IMR-90 (cell line): ENCODE data around the gene OR11A1. TPM values are rescaled to one million over a fixed set of nuclear protein-coding genes. Genes with fewer than 3 reads are reported as not detected.

Source experiments
- ATAC-seq: fragments of 200-7000 bp; cut with Tn5 transposase; 2 replicates; pipeline ENCODE4 v1.9.1; 2020; ENCODE audit warnings: low read depth, mild to moderate bottlenecking, moderate library complexity
- BruUV-seq: library from RNA; stranded (reverse); fragments of 400-500 nt; replicated peaks from 2 replicates; lab custom pipeline; 2021; lab: Mats Ljungman, UMichigan
- CTCF ChIA-PET: fragments of 300-600 bp; formaldehyde crosslinking; extraction: SDS; loops from one replicate; lab custom pipeline; 2021; ENCODE audit warnings: antibody characterized with exemption; lab: Yijun Ruan, JAX
- POLR2A ChIA-PET: fragments of 300-600 bp; sonication (Branson Sonifier 250); formaldehyde crosslinking; loops from one replicate; lab custom pipeline; 2022; ENCODE audit warnings: antibody characterized with exemption; ENCODE audit not compliant: unreplicated experiment; lab: Charles Lee
- DNase-seq: peaks from one replicate; pipeline ENCODE4 v3.0.0; 2013
- H2AFZ ChIP-seq: replicated peaks from 2 replicates; pipeline ENCODE3; 2013; ENCODE audit warnings: low read length, mild to moderate bottlenecking; ENCODE audit not compliant: poor library complexity
- H2AK5ac ChIP-seq: 2 replicates; pipeline ENCODE4 v1.6.1; 2013; ENCODE audit warnings: low read depth, low read length, inconsistent platforms
- H2AK9ac ChIP-seq: replicated peaks from 2 replicates; pipeline ENCODE3; 2013; ENCODE audit warnings: mild to moderate bottlenecking, low read depth, low read length, moderate library complexity; ENCODE audit not compliant: poor library complexity
- H2BK120ac ChIP-seq: 2 replicates; pipeline ENCODE4 v1.6.1; 2013; ENCODE audit warnings: low read depth, low read length, inconsistent platforms
- H2BK15ac ChIP-seq: 3 replicates; pipeline ENCODE4 v1.6.1; 2013; ENCODE audit warnings: low read depth, low read length, inconsistent platforms
- H2BK20ac ChIP-seq: 2 replicates; pipeline ENCODE4 v1.6.1; 2013; ENCODE audit warnings: low read depth, mild to moderate bottlenecking, inconsistent platforms, low read length, moderate library complexity
- H2BK5ac ChIP-seq: 2 replicates; pipeline ENCODE4 v1.6.1; 2013; ENCODE audit warnings: mild to moderate bottlenecking, low read depth, low read length, inconsistent platforms; ENCODE audit not compliant: poor library complexity, severe bottlenecking
- H3K14ac ChIP-seq: replicated peaks from 2 replicates; pipeline ENCODE4 v1.6.1; 2013; ENCODE audit warnings: low read depth, low read length, inconsistent platforms
- H3K18ac ChIP-seq: 2 replicates; pipeline ENCODE4 v1.6.1; 2013; ENCODE audit warnings: low read depth, low read length, control low read depth
- H3K23ac ChIP-seq: 2 replicates; pipeline ENCODE4 v1.6.1; 2013; ENCODE audit warnings: low read depth, low read length, inconsistent platforms
- H3K27ac ChIP-seq: 2 replicates; pipeline ENCODE4 v1.5.1; 2013; ENCODE audit warnings: mild to moderate bottlenecking, control low read depth, low read length; ENCODE audit not compliant: insufficient read depth
- H3K27me3 ChIP-seq: 2 replicates; pipeline ENCODE4 v1.6.1; 2013; ENCODE audit warnings: low read length; ENCODE audit not compliant: control insufficient read depth, insufficient read depth
- H3K36me3 ChIP-seq: 2 replicates; pipeline ENCODE4 v1.6.1; 2013; ENCODE audit warnings: low read length, mixed read lengths; ENCODE audit not compliant: control insufficient read depth, insufficient read depth
- H3K4ac ChIP-seq: 2 replicates; pipeline ENCODE4 v1.6.1; 2013; ENCODE audit warnings: low read depth, low read length, inconsistent platforms
- H3K4me1 ChIP-seq: 2 replicates; pipeline ENCODE4 v1.6.1; 2013; ENCODE audit warnings: low read length, mixed read lengths; ENCODE audit not compliant: control insufficient read depth, insufficient read depth
- H3K4me2 ChIP-seq: 2 replicates; pipeline ENCODE4 v1.6.1; 2013; ENCODE audit warnings: low read depth, mild to moderate bottlenecking, control low read depth, low read length, moderate library complexity
- H3K4me3 ChIP-seq: 2 replicates; pipeline ENCODE4 v1.5.1; 2013; ENCODE audit warnings: low read depth, mild to moderate bottlenecking, control low read depth, low read length, moderate library complexity; ENCODE audit not compliant: insufficient read depth
- H3K56ac ChIP-seq: 2 replicates; pipeline ENCODE4 v1.6.1; 2013; ENCODE audit warnings: low read length, inconsistent platforms; ENCODE audit not compliant: insufficient read depth; ENCODE audit errors: extremely low read depth
- H3K79me1 ChIP-seq, 2 experiments: 2 replicates each; pipeline ENCODE4 v1.6.1; 2013; ENCODE audit warnings: low read length in 2 of 2, inconsistent platforms in 1 of 2, low read depth in 1 of 2
- H3K9ac ChIP-seq: 2 replicates; pipeline ENCODE4 v1.6.1; 2013; ENCODE audit warnings: low read depth, low read length, control low read depth
- H3K9me1 ChIP-seq: 2 replicates; pipeline ENCODE4 v1.6.1; 2013; ENCODE audit warnings: low read length, inconsistent platforms; ENCODE audit not compliant: insufficient read depth
- H3K9me3 ChIP-seq: 2 replicates; pipeline ENCODE4 v1.6.1; 2013; ENCODE audit warnings: low read length; ENCODE audit not compliant: control insufficient read depth, insufficient read depth
- H4K20me1 ChIP-seq: 2 replicates; pipeline ENCODE4 v1.6.1; 2013; ENCODE audit warnings: low read length, inconsistent platforms; ENCODE audit not compliant: insufficient read depth
- H4K5ac ChIP-seq: 2 replicates; pipeline ENCODE4 v1.6.1; 2013; ENCODE audit warnings: mild to moderate bottlenecking, low read depth, low read length, control low read depth
- H4K8ac ChIP-seq, 2 experiments: 2 replicates each; pipeline ENCODE4 v1.6.1; 2013; ENCODE audit warnings: low read depth in 2 of 2, low read length in 2 of 2, control low read depth in 1 of 2, inconsistent platforms in 1 of 2
- H4K91ac ChIP-seq: 2 replicates; pipeline ENCODE4 v1.6.1; 2013; ENCODE audit warnings: low read depth, low read length, inconsistent platforms; ENCODE audit not compliant: insufficient read depth
- FOS ChIP-seq: fragments of 150-350 bp; IDR thresholded peaks from 2 replicates; pipeline ENCODE4 v1.6.1; 2016; ENCODE audit warnings: low read depth, low read length
- RCOR1 ChIP-seq: IDR thresholded peaks from 2 replicates; pipeline ENCODE4 v1.6.1; 2012; ENCODE audit warnings: mild to moderate bottlenecking, low read length, improper control_type of control experiment; ENCODE audit not compliant: insufficient replicate concordance
- SMC3 ChIP-seq: fragments of 150-350 bp; IDR thresholded peaks from 2 replicates; pipeline ENCODE4 v1.6.1; 2016; ENCODE audit warnings: low read depth, mild to moderate bottlenecking, antibody characterized with exemption, low read length, moderate library complexity
- WGBS, 2 experiments: methylation state at CpG; one replicate each; pipeline versions ENCODE4 v1.1.5 to v1.1.7; 2013; ENCODE audit warnings: missing lambda C conversion rate in 2 of 2; ENCODE audit not compliant: insufficient read length in 1 of 2; ENCODE audit errors: extremely low coverage in 2 of 2; 5-methylcytosine and 5-hydroxymethylcytosine counted together
- dilution Hi-C: fragments of 300-500 bp; cut with HindIII; formaldehyde crosslinking; loops from one replicate; pipeline ENCODE4 v1.14.3; 2018; ENCODE audit warnings: low sequenced_read_pairs; ENCODE audit not compliant: unreplicated experiment
- in situ Hi-C: fragments of 300-500 bp; cut with MboI; formaldehyde crosslinking; loops from 3 replicates; pipeline ENCODE4 v1.14.3; 2019; ENCODE audit warnings: low sequenced_read_pairs, inconsistent platforms, mixed read lengths
- intact Hi-C: fragments of 100-400 bp; cut with micrococcal nuclease; formaldehyde crosslinking; loops from 2 replicates; pipeline ENCODE4 v1.10.0; 2022
- polyA plus RNA-seq, 3 experiments: library from polyadenylated mRNA; depleted of rRNA; stranded (reverse); fragments of >200 nt; gene quantifications; 2 replicates each; pipeline ENCODE4 v1.2.3, GENCODE V29; 2012; ENCODE audit warnings: low replicate concordance in 1 of 3
- total RNA-seq: library from RNA; depleted of rRNA; stranded (reverse); fragments of >200 nt; gene quantifications from 2 replicates; pipeline ENCODE4 v1.2.3, GENCODE V29; 2012

The OR11A1 gene
- total and polyA plus RNA-seq, 2 of the 4 experiments (the other 2 are of a cell fraction) = not detected

- Histone ChIP-seq H2AK5ac (no peak overlapping the region), H3K9ac (no peak overlapping the region), H3K23ac (no peak overlapping the region), H3K4me1 (no peaks in the 10 kb centered on the region), H2BK5ac (no peak overlapping the region), H4K8ac (no peak overlapping the region), H4K20me1 (no peaks in the 10 kb centered on the region), H2AK9ac (no peak overlapping the region), H3K4ac (no peak overlapping the region), H3K14ac (no peak overlapping the region), H3K27me3 (no peaks in the 10 kb centered on the region), H3K4me2 (no peak overlapping the region), H3K9me3 (peaks cover 11% of the 10 kb centered on the region), H4K91ac (no peak overlapping the region), H2BK20ac (no peak overlapping the region), H3K18ac (no peak overlapping the region), H3K9me1 (no peaks in the 10 kb centered on the region), H3K4me3 (no peak overlapping the region), H3K27ac (no peak overlapping the region), H3K36me3 (no peaks in the 10 kb centered on the region), H2AFZ (no peak overlapping the region), H3K56ac (no peak overlapping the region), H2BK15ac (no peak overlapping the region), H2BK120ac (no peak overlapping the region), H4K5ac (no peak overlapping the region), H3K79me1 (no peaks in the 10 kb centered on the region)
- intact Hi-C loops = no loop called here
- ATAC-seq = no peak
- dilution Hi-C loops = no loop called here
- no CpG with 5 or more reads among the region's 4 CpGs for WGBS, 2 experiments
- POLR2A ChIA-PET = no interaction called here
- no TSS peak for BruUV-seq
- CTCF ChIA-PET = no interaction called here
- no peak for DNase-seq
- TF ChIP-seq RCOR1 = no peak
- no peak for TF ChIP-seq SMC3
- TF ChIP-seq FOS = no peak
- in situ Hi-C loops = no loop called here
Observed at GRCh38 chr6:29491574-29491973, 34.7 kb upstream of the OR11A1 start.
